Uterus (tissue), 2 donors: Measurements from ENCODE around the gene HGD.

Source experiments
- POLR2A ChIP-seq, 2 donors: fragments of 450-650 bp; IDR thresholded peaks; one replicate each; pipeline ENCODE4 v1.6.1; 2016; ENCODE audit warnings: antibody characterized with exemption in 2 of 2, mild to moderate bottlenecking in 1 of 2, moderate library complexity in 1 of 2
- TF ChIP-seq, protein P1 (sequence below), 4 experiments: fragments of 200-600 bp in 2 of 4; fragments of 450-650 bp in 2 of 4; sonication (generic) in 2 of 4; IDR thresholded peaks; one replicate each; pipeline ENCODE4 v1.5.1; 2016 to 2019; ENCODE audit warnings: antibody characterized with exemption in 4 of 4, mild to moderate bottlenecking in 2 of 4, moderate library complexity in 1 of 4

- TF ChIP-seq, protein P1, sequence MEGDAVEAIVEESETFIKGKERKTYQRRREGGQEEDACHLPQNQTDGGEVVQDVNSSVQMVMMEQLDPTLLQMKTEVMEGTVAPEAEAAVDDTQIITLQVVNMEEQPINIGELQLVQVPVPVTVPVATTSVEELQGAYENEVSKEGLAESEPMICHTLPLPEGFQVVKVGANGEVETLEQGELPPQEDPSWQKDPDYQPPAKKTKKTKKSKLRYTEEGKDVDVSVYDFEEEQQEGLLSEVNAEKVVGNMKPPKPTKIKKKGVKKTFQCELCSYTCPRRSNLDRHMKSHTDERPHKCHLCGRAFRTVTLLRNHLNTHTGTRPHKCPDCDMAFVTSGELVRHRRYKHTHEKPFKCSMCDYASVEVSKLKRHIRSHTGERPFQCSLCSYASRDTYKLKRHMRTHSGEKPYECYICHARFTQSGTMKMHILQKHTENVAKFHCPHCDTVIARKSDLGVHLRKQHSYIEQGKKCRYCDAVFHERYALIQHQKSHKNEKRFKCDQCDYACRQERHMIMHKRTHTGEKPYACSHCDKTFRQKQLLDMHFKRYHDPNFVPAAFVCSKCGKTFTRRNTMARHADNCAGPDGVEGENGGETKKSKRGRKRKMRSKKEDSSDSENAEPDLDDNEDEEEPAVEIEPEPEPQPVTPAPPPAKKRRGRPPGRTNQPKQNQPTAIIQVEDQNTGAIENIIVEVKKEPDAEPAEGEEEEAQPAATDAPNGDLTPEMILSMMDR (IDR thresholded peaks at IDR 0.05) = no peak
- TF ChIP-seq POLR2A (IDR thresholded peaks at IDR 0.05) = no peak
Observed at GRCh38 chr3:120706950-120707349, 24.9 kb upstream of the HGD start.
